Stimulated activated CD8-positive, alpha-beta memory T cell treated with anti-CD3 and anti-CD28 coated beads, Interleukin-4, amount 100 ng/mL, for 1 hour (primary cell): ENCODE results near the gene GRIA3.
"Not testable (repeated sequence)": the region's sequence is repeated elsewhere in the genome, so short reads cannot be mapped to it uniquely, and the experiment has no call there.

ENCODE experiments used
- DNase-seq, 2 donors: peaks; one replicate each; pipeline ENCODE4 v3.0.0-alpha.2; 2020; ENCODE audit warnings: low read depth in 2 of 2, low spot score in 1 of 2

The GRIA3 gene

GRCh38 chrX:123518791-123519190 is 334.7 kb downstream of the GRIA3 start:
- no peak for DNase-seq

DNA sequence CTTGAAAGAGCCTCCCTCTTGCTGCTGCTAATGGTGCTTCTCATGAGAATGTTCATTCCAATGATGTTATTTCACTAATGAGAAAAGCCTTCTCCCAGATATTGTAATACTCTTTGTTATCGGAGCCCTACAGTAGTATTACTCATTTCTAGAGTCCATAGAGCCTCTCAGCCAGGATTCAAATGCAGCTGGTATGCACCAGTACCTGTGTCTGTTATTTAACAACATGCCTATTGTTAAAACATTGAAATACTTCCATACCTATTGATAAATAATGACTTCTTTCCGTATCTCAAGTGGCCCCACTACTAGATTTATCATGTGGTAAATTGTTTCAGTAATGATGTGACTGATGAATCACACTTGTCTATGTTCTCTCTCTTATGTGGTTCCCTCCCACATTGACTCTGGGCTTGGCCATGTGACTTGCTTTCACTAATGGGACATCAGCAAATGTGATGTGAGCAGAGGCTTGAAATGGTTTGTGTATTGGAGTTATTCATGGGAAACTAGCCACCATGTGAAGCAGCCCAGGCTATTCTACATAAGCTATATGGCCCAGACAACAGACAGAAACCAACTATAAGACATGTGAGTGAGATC is 341.1 kb downstream of the GRIA3 start:
- DNase-seq = no peak

DNA sequence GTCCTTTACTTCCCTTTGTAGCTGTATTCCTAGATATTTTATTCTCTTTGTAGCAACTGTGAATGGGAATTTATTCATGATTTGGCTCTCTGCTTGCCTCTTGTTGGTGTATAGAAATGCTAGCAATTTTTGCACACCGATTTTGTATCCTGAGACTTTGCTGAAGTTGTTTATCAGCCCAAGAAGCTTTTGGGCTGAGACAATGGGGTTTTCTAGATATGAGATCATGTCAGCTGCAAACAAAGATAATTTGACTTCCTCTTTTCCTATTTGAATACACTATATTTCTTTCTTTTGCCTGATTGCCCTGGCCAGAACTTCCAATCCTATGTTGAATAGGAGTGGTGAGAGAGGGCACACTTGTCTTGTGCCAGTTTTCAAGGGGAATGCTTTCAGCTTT is 346.6 kb downstream of the GRIA3 start:
- DNase-seq = not testable (repeated sequence)
